Raji (cell line): Measurements from ENCODE around the gene SNAP29.

Experiments used
- POLR2A ChIP-seq: IDR thresholded peaks from 2 replicates; pipeline ENCODE4 v1.6.1; 2011; ENCODE audit warnings: low read depth, low read length, control low read depth; ENCODE audit not compliant: insufficient read depth

Gene SNAP29

DNA sequence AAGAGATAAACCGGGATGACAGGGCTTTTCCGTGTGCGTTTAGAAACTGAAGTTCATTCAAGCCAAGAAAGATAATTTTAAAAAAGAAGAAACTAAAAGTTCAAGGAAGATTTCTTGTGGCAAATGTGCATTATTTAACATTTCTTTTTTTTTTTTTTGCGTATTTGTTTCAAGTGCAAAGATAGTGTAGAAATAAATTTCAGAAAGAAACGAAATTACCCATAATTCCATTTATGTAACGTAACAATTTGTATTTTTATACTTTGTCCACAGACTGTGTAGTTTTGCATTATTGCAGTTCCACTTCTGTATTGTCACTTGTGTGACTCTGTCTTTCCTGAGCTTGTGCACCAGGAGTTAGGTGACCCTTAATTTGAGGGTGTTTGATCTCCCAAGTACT is 24.0 kb downstream of the SNAP29 start:
- no peak for TF ChIP-seq POLR2A

DNA sequence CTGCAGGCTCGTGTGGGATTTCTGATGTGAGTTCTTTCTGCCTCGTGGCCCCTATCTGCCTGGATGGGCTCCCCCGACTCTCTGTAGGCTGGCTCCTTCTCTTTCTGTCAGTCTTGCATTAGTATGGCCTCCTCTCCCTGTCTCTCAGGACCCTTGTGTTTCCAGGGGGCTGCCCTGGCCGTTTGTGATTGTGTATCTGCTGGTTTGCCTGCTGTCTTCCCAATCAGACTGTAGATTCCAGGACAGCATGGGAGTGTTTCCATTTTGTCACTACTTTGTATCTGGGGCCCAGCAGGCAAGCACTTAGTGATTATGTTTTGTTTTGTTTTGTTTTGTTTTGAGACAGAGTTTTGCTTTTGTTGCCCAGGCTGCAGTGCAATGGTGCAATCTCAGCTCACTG is 25.6 kb downstream of the SNAP29 start:
- no peak for TF ChIP-seq POLR2A

- TF ChIP-seq POLR2A, result no peak
Observed at GRCh38 chr22:20885017-20885556, 26.3 kb downstream of the SNAP29 start.

- no peak for TF ChIP-seq POLR2A
Observed at GRCh38 chr22:20885557-20886323, 26.9 kb downstream of the SNAP29 start.

DNA sequence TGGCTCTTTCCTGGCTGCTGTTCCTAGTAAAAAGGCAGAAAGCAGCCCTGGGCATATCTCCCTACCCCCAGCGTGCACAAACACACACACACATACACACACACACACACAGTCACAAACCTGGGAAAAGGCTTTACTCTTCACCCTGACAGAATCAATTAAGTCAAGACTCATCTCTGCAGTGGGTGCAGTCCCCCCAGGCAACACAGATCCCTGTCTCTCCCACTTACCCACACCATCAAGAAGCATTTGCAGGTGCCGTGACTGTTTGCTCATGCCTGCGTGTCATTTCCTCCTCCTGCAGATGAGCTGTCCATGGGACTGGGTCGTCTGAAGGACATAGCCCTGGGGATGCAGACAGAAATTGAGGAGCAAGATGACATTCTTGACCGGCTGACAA is 28.6 kb downstream of the SNAP29 start:
- no peak for TF ChIP-seq POLR2A

GRCh38 chr22:20889025-20889704 is 30.4 kb downstream of the SNAP29 start:
- TF ChIP-seq POLR2A, result no peak

DNA sequence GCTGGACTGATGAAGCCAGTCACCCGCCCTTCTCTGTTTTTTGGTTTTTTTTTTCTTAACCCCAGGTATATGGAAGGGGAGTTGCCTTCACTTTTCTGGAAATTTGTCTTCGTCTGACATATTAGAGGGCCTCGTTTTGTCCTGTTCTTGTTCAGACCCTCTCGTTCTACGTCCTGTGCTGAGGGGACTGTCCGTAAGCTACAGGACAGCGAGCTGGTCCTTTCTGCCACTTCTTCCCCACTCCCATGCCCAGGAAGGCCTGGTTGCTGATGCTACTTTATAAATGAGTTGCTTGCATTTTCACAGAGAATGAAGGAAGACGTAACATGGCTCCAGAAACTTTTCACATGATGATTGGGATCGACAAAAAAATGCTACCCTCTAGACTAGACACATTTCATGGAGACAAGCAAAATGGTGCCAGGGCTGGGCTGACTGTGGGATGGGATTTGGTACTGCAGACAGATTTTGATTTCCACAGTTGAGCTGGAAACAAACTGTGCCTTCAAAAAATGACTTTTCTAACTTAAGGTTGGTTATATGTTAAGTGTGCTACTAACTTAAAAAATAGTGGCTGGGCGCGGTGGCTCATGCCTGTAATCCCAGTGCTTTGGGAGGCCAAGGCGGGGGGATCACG is 31.2 kb downstream of the SNAP29 start:
- no peak for TF ChIP-seq POLR2A

DNA sequence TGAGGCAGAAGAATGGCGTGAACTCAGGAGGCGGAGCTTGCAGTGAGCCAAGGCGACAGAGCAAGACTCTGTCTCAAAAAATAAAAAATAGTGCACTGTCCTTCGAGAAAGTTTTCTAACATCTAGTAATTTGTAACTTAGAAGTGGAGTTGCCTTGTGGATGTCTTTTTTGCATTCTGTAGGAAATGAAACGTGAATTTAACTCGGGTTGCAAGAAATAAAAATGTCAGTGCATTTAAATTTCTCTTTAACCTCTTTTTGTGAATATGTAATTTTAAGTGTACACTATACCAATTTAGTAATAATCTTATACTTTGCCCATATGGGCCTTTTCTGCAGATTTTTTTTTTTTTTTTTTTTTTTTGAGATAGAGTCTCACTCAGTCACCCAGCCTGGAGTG is 32.2 kb downstream of the SNAP29 start:
- TF ChIP-seq POLR2A, result no peak

DNA sequence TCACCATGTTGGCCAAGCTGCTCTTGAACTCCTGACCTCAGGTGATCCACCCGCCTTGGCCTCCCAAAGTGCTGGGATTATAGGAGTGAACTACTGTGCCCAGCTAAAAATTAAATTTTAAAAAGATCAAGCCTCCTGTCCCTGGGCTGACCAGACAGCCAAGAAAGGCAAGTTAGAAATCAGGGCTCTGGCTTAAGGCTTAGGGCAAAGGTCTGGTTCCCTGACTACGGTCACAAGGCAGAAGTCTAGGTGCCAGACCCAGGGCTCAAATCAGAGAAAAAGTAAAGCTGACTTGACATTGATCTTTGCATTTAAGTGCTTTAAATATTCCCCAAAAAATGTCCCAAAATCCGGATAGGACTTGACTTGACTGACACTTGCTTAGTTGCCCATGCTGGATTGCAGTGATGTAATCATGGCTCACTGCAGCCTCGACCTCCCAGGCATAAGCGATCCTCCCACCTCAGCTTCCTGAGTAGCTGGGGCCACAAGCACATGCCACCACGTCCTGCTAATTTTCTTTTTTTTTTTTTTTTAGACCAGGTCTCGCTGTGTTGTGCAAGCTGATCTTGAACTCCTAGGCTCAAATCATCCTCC is 41.1 kb downstream of the SNAP29 start:
- no peak for TF ChIP-seq POLR2A

DNA sequence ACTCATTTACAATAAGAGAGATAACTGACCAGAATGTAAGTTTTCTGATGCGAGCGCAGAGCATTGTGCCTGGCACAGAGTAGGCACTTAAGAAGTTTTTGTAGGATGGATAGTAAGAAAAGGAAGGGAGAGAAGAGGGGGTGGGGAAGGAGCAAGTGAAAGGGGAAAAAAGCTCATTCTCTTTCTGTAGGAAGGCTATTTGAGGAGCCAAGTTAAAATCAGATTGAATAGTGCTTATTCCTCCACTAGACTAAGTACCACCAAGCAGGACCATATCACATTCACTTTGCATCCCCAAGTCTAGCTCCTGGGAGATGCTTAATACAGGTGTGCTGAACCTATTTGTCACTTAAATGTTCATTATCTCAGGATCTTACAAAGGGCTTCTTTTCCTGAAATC is 44.3 kb downstream of the SNAP29 start:
- no peak for TF ChIP-seq POLR2A

DNA sequence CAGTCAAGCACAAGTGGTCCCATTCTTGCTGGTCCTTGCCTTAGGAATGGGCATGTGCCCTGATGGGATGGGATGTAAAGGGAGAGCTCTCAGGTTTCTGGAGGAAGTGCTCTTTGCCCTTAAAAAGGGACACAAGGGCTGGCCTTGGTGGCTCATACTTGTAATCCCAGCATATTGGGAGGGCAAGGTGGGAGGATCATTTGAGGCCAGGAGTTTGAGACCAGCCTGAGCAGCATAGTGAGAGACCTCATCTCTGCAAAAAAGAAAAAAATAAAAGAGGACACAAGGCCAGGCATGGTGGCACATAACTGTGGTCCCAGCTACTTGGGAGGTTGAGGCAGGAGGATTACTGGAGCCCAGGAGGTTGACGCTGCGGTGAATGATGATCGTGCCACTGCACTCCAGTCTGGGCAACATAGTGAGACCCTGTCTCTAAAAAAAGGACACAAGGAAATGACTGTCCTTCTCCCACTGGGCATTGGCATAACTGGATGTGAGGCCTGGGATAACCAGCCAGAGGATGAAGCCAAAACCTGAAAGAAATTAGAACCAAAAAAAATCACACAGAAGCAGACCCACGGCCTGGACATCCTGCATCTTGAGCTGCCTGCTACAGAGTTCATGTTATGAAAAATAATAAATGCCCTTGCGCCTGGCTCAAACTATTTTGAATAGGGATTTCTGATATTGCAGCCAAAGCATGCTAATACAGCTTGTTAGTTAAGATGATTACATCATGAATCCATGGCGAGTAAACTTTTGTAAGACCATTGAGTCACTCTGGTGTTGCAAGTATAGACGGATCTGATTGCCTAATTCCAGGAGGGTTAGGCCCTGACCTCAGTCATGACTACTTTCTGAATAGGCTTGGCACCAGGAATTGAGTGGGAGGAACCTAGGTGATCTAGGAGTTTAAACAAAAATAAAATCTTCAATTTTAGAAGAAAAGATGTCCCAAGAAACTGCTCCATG is 45.5 kb downstream of the SNAP29 start:
- TF ChIP-seq POLR2A, result no peak

- TF ChIP-seq POLR2A, result no peak
Observed at GRCh38 chr22:20904980-20905355, 46.2 kb downstream of the SNAP29 start.

- no peak for TF ChIP-seq POLR2A
Observed at GRCh38 chr22:20905415-20906386, 46.9 kb downstream of the SNAP29 start.

- TF ChIP-seq POLR2A, result no peak
Observed at GRCh38 chr22:20906387-20906767, 47.6 kb downstream of the SNAP29 start.
